Mucosa of descending colon (tissue), 3 donors: ENCODE results near the gene PCNP. TPM values are rescaled to one million over a fixed set of nuclear protein-coding genes. Genes with fewer than 3 reads are reported as not detected.

Source experiments
- ATAC-seq: fragments of 200-7000 bp; cut with Tn5 transposase; one replicate; pipeline ENCODE4 v1.9.1; 2020; ENCODE audit warnings: mild to moderate bottlenecking, moderate library complexity
- DNase-seq, 3 donors: peaks; one replicate each; pipeline ENCODE4 v3.0.0-alpha.2; 2020
- H3K36me3 ChIP-seq: fragments of 200-600 bp; one replicate; pipeline ENCODE4 v1.8.0; 2021; ENCODE audit warnings: low read depth, mild to moderate bottlenecking
- H3K4me1 ChIP-seq: fragments of 200-600 bp; one replicate; pipeline ENCODE4 v1.8.0; 2021; ENCODE audit warnings: low read depth, mild to moderate bottlenecking
- H3K4me3 ChIP-seq: fragments of 200-600 bp; one replicate; pipeline ENCODE4 v1.8.0; 2021; ENCODE audit warnings: mild to moderate bottlenecking
- H3K9me3 ChIP-seq: fragments of 200-600 bp; one replicate; pipeline ENCODE4 v1.8.0; 2021; ENCODE audit warnings: mild to moderate bottlenecking
- CTCF ChIP-seq: fragments of 200-600 bp; IDR thresholded peaks from one replicate; pipeline ENCODE4 v1.8.0; 2022; ENCODE audit warnings: antibody characterized with exemption, mild to moderate bottlenecking
- intact Hi-C, 2 donors: fragments of 100-400 bp; cut with DNase I in 1 of 2; cut with micrococcal nuclease in 1 of 2; formaldehyde crosslinking; loops; one replicate each; pipeline versions ENCODE4 v1.11.0 to v1.11.1; 2022; cut with DNase I, micrococcal nuclease
- total RNA-seq, 3 donors: library from RNA; stranded (reverse); fragmentation: NEBNext Ultra II Directional in 2 of 3; extraction: Animal tissue kit (Norgen Biotek cat#: 25700) in 2 of 3; gene quantifications; one replicate each; pipeline versions ENCODE4 v1.2.1 to v1.2.4, GENCODE V29; 2021 to 2023
- donor health status: DM: no; HTN: no; CAD: no; lungs with moderate emphysema.
- donor health status: DM: no; HTN: no; CAD: no.
- donor health status: DM: no; HTN: yes; CAD: no.

The PCNP gene
- total RNA-seq, 3 donors from 2014 or later, result 78.0 to 168 (median 94.3) TPM

- DNase-seq, result peak in 1 of 3 donors; percentile 54
- TF ChIP-seq CTCF, result no peak
- peak; percentile 72 for ATAC-seq
- Histone ChIP-seq H3K4me1 (peaks cover 19% of the 10 kb centered on the region), H3K4me3 (peak overlapping the region; percentile 95), H3K9me3 (no peaks in the 10 kb centered on the region), H3K36me3 (peaks cover 8% of the 10 kb centered on the region)
- intact Hi-C loops, result loop anchor here in 1 of 2 donors (10.0 kb wide), 1 partner anchor 100 kb away; the partner anchor contains the start of gene ZBTB11
Observed at GRCh38 chr3:101574388-101575112, 570 bp downstream of the PCNP start.

- H3K36me3 ChIP-seq, result peaks cover 8% of the 10 kb centered on the region
- H3K4me3 ChIP-seq, result no peak overlapping the region
- no peak for ATAC-seq
- peaks cover 19% of the 10 kb centered on the region for H3K4me1 ChIP-seq
- no peak for TF ChIP-seq CTCF
- DNase-seq, result no peak
- intact Hi-C loops, result loop anchor here in 1 of 2 donors (10.0 kb wide), 1 partner anchor 98 kb away; the partner anchor contains the start of gene ZBTB11
- no peaks in the 10 kb centered on the region for H3K9me3 ChIP-seq
Observed at GRCh38 chr3:101577286-101577685, 3.3 kb downstream of the PCNP start.

- Histone ChIP-seq H3K4me3 (no peak overlapping the region), H3K4me1 (no peaks in the 10 kb centered on the region), H3K9me3 (no peaks in the 10 kb centered on the region), H3K36me3 (no peaks in the 10 kb centered on the region)
- no peak for TF ChIP-seq CTCF
- ATAC-seq (no peak), DNase-seq (no peak)
- intact Hi-C loops, result no loop called here
Observed at GRCh38 chr3:101588616-101589015, 14.6 kb downstream of the PCNP start.

- no peaks in the 10 kb centered on the region for H3K4me1 ChIP-seq
- no peaks in the 10 kb centered on the region for H3K9me3 ChIP-seq
- intact Hi-C loops, result no loop called here
- ATAC-seq, result no peak
- TF ChIP-seq CTCF, result no peak
- H3K4me3 ChIP-seq, result no peak overlapping the region
- H3K36me3 ChIP-seq, result no peaks in the 10 kb centered on the region
- DNase-seq, result no peak
Observed at GRCh38 chr3:101591071-101591470, 17.1 kb downstream of the PCNP start.

GRCh38 chr3:101602731-101603130 is 28.8 kb downstream of the PCNP start:
- no peak for TF ChIP-seq CTCF
- no peaks in the 10 kb centered on the region for H3K36me3 ChIP-seq
- intact Hi-C loops, result no loop called here
- ATAC-seq (no peak), DNase-seq (no peak)
- no peak overlapping the region for H3K4me3 ChIP-seq
- no peaks in the 10 kb centered on the region for H3K9me3 ChIP-seq
- H3K4me1 ChIP-seq, result no peaks in the 10 kb centered on the region
